IgD-negative memory B cell (primary cell): ENCODE data around the gene HNRNPDL. TPM values are rescaled to one million over a fixed set of nuclear protein-coding genes. Genes with fewer than 3 reads are reported as not detected.

ENCODE experiments used
- H3K27ac Mint-ChIP-seq, 3 donors: one replicate each; pipeline ENCODE4 v1.8.0; 2020 to 2022; ENCODE audit warnings: mild to moderate bottlenecking in 3 of 3, mixed read lengths in 3 of 3, moderate library complexity in 1 of 3
- H3K27me3 Mint-ChIP-seq: one replicate; pipeline ENCODE4 v1.8.0; 2021; ENCODE audit warnings: mixed read lengths
- H3K36me3 Mint-ChIP-seq: one replicate; pipeline ENCODE4 v1.8.0; 2020; ENCODE audit warnings: mild to moderate bottlenecking, mixed read lengths
- H3K4me1 Mint-ChIP-seq, 3 donors: one replicate each; pipeline ENCODE4 v1.8.0; 2020 to 2022; ENCODE audit warnings: mixed read lengths in 3 of 3, mild to moderate bottlenecking in 1 of 3
- H3K4me3 Mint-ChIP-seq, 4 donors: one replicate each; pipeline ENCODE4 v1.8.0; 2020 to 2022; ENCODE audit warnings: mild to moderate bottlenecking in 4 of 4, mixed read lengths in 4 of 4, moderate library complexity in 3 of 4
- H3K9me3 Mint-ChIP-seq, 3 donors: one replicate each; pipeline ENCODE4 v1.8.0; 2020 to 2021; ENCODE audit warnings: mixed read lengths in 3 of 3, mild to moderate bottlenecking in 1 of 3
- polyA plus RNA-seq: library from polyadenylated mRNA; unstranded; fragments of 300-500 nt; fragmentation: Illumina TruSeq; gene quantifications from one replicate; pipeline ENCODE4 v1.2.3, GENCODE V29; 2021

The HNRNPDL gene
- polyA plus RNA-seq, 1 donor from 2014 or later: 256 TPM

GRCh38 chr4:82447886-82448285 is 17.6 kb upstream of the HNRNPDL start:
- Mint-ChIP-seq H3K27ac (peak overlapping the region in 1 of 3 donors; percentile 24), H3K4me1 (peaks cover 0 to 6% (median 4%) of the 10 kb centered on the region in 3 donors), H3K4me3 (no peak overlapping the region), H3K9me3 (no peaks in the 10 kb centered on the region), H3K36me3 (peaks cover 10% of the 10 kb centered on the region), H3K27me3 (no peaks in the 10 kb centered on the region)

GRCh38 chr4:82439088-82439487 is 8.8 kb upstream of the HNRNPDL start:
- Mint-ChIP-seq H3K27ac (no peak overlapping the region), H3K27me3 (no peaks in the 10 kb centered on the region), H3K4me3 (no peak overlapping the region), H3K36me3 (peaks cover 2% of the 10 kb centered on the region), H3K4me1 (peaks cover 29 to 37% (median 30%) of the 10 kb centered on the region in 3 donors), H3K9me3 (no peaks in the 10 kb centered on the region)

- no peak overlapping the region for H3K4me3 Mint-ChIP-seq
- peaks cover 2% of the 10 kb centered on the region for H3K36me3 Mint-ChIP-seq
- H3K9me3 Mint-ChIP-seq: no peaks in the 10 kb centered on the region
- peaks cover 29 to 46% (median 36%) of the 10 kb centered on the region in 3 donors for H3K4me1 Mint-ChIP-seq
- no peaks in the 10 kb centered on the region for H3K27me3 Mint-ChIP-seq
- no peak overlapping the region for H3K27ac Mint-ChIP-seq
These were observed 7.2 kb upstream of the HNRNPDL start for GRCh38 chr4:82437285-82438005.

GRCh38 chr4:82436780-82437179 is 6.5 kb upstream of the HNRNPDL start:
- Mint-ChIP-seq H3K27me3 (no peaks in the 10 kb centered on the region), H3K27ac (no peak overlapping the region), H3K4me1 (peaks cover 29 to 45% (median 37%) of the 10 kb centered on the region in 3 donors), H3K9me3 (no peaks in the 10 kb centered on the region), H3K36me3 (peaks cover 2% of the 10 kb centered on the region), H3K4me3 (peak overlapping the region in 1 of 4 donors; percentile 1)

GRCh38 chr4:82436130-82436529 is 5.9 kb upstream of the HNRNPDL start:
- H3K36me3 Mint-ChIP-seq: peaks cover 2% of the 10 kb centered on the region
- H3K27ac Mint-ChIP-seq: peak overlapping the region in 1 of 3 donors; percentile 32
- peaks cover 31 to 45% (median 38%) of the 10 kb centered on the region in 3 donors for H3K4me1 Mint-ChIP-seq
- H3K4me3 Mint-ChIP-seq: no peak overlapping the region
- no peaks in the 10 kb centered on the region for H3K9me3 Mint-ChIP-seq
- H3K27me3 Mint-ChIP-seq: no peaks in the 10 kb centered on the region

GRCh38 chr4:82434949-82435348 is 4.7 kb upstream of the HNRNPDL start:
- H3K27me3 Mint-ChIP-seq: no peaks in the 10 kb centered on the region
- peaks cover 33 to 44% (median 34%) of the 10 kb centered on the region in 3 donors for H3K4me1 Mint-ChIP-seq
- no peak overlapping the region for H3K4me3 Mint-ChIP-seq
- H3K36me3 Mint-ChIP-seq: no peaks in the 10 kb centered on the region
- H3K9me3 Mint-ChIP-seq: no peaks in the 10 kb centered on the region
- peak overlapping the region in 1 of 3 donors; percentile 35 for H3K27ac Mint-ChIP-seq

- H3K27ac Mint-ChIP-seq: no peak overlapping the region
These were observed 3.5 kb upstream of the HNRNPDL start for GRCh38 chr4:82433791-82434190.

GRCh38 chr4:82432596-82432995 is 2.3 kb upstream of the HNRNPDL start:
- Mint-ChIP-seq H3K27ac (peak overlapping the region in 2 of 3 donors; percentile 52 to 62), H3K9me3 (no peaks in the 10 kb centered on the region), H3K27me3 (peaks cover 2% of the 10 kb centered on the region), H3K4me3 (peak overlapping the region in 2 of 4 donors; percentile 41 to 79), H3K4me1 (peaks cover 34 to 41% (median 41%) of the 10 kb centered on the region in 3 donors), H3K36me3 (peaks cover 2% of the 10 kb centered on the region)

More at GRCh38 chr4:82433791-82434190, 3.5 kb upstream of the HNRNPDL start:
- H3K36me3 Mint-ChIP-seq: peaks cover 2% of the 10 kb centered on the region
- no peaks in the 10 kb centered on the region for H3K9me3 Mint-ChIP-seq
- peaks cover 29 to 35% (median 31%) of the 10 kb centered on the region in 3 donors for H3K4me1 Mint-ChIP-seq
- peaks cover 2% of the 10 kb centered on the region for H3K27me3 Mint-ChIP-seq
- H3K4me3 Mint-ChIP-seq: peak overlapping the region in 1 of 4 donors; percentile 53

GRCh38 chr4:82431831-82432230 is 1.6 kb upstream of the HNRNPDL start:
- H3K27ac Mint-ChIP-seq: peak overlapping the region in 1 of 3 donors; percentile 52
- H3K4me1 Mint-ChIP-seq: peaks cover 36 to 42% (median 41%) of the 10 kb centered on the region in 3 donors
- peaks cover 4% of the 10 kb centered on the region for H3K36me3 Mint-ChIP-seq
- H3K9me3 Mint-ChIP-seq: no peaks in the 10 kb centered on the region
- peaks cover 2% of the 10 kb centered on the region for H3K27me3 Mint-ChIP-seq
- H3K4me3 Mint-ChIP-seq: peak overlapping the region in 3 of 4 donors; percentile 12 to 79 (median 70)

GRCh38 chr4:82430964-82431745 is 893 bp upstream of the HNRNPDL start:
- H3K9me3 Mint-ChIP-seq: no peaks in the 10 kb centered on the region
- H3K4me3 Mint-ChIP-seq: peak overlapping the region; percentile 95 to 100 (median 100)
- H3K4me1 Mint-ChIP-seq: peaks cover 39 to 46% (median 43%) of the 10 kb centered on the region in 3 donors
- peaks cover 2% of the 10 kb centered on the region for H3K27me3 Mint-ChIP-seq
- peak overlapping the region; percentile 94 to 100 (median 98) for H3K27ac Mint-ChIP-seq
- H3K36me3 Mint-ChIP-seq: peaks cover 4% of the 10 kb centered on the region

- Mint-ChIP-seq H3K9me3 (no peaks in the 10 kb centered on the region), H3K27ac (peak overlapping the region; percentile 94 to 100 (median 100)), H3K4me3 (peak overlapping the region; percentile 95 to 100 (median 100)), H3K27me3 (peaks cover 2% of the 10 kb centered on the region), H3K36me3 (peaks cover 4% of the 10 kb centered on the region), H3K4me1 (peaks cover 34 to 40% (median 39%) of the 10 kb centered on the region in 3 donors)
These were observed 502 bp downstream of the HNRNPDL start for GRCh38 chr4:82429728-82430192.

GRCh38 chr4:82428969-82429727 is 1.1 kb downstream of the HNRNPDL start:
- H3K27me3 Mint-ChIP-seq: peaks cover 2% of the 10 kb centered on the region
- peak overlapping the region; percentile 95 to 100 (median 100) for H3K4me3 Mint-ChIP-seq
- H3K27ac Mint-ChIP-seq: peak overlapping the region; percentile 94 to 100 (median 100)
- H3K36me3 Mint-ChIP-seq: peaks cover 4% of the 10 kb centered on the region
- peaks cover 34 to 46% (median 39%) of the 10 kb centered on the region in 3 donors for H3K4me1 Mint-ChIP-seq
- H3K9me3 Mint-ChIP-seq: no peaks in the 10 kb centered on the region

- peaks cover 2% of the 10 kb centered on the region for H3K27me3 Mint-ChIP-seq
- H3K27ac Mint-ChIP-seq: peak overlapping the region; percentile 94 to 100 (median 100)
- H3K4me3 Mint-ChIP-seq: peak overlapping the region; percentile 95 to 100 (median 100)
- H3K4me1 Mint-ChIP-seq: peaks cover 28 to 52% (median 34%) of the 10 kb centered on the region in 3 donors
- peaks cover 4% of the 10 kb centered on the region for H3K36me3 Mint-ChIP-seq
- H3K9me3 Mint-ChIP-seq: no peaks in the 10 kb centered on the region
These were observed 1.7 kb downstream of the HNRNPDL start for GRCh38 chr4:82428526-82428968.

- Mint-ChIP-seq H3K4me3 (peak overlapping the region in 1 of 4 donors; percentile 76), H3K36me3 (peaks cover 11% of the 10 kb centered on the region), H3K27ac (peak overlapping the region in 1 of 3 donors; percentile 72), H3K9me3 (no peaks in the 10 kb centered on the region), H3K4me1 (peaks cover 26 to 51% (median 26%) of the 10 kb centered on the region in 3 donors), H3K27me3 (peaks cover 2% of the 10 kb centered on the region)
These were observed 4.8 kb downstream of the HNRNPDL start for GRCh38 chr4:82425478-82425877.
